Measurements from ENCODE around the gene INPP5K.

INPP5K gene

GRCh38 chr17:1490643-1491442 is 25.6 kb downstream of the INPP5K start (continued):
- TF ChIP-seq INSM2 (tag by site-specific recombination; IDR thresholded peaks at IDR 0.05) (no peak), ZNF530 (tag by site-specific recombination; IDR thresholded peaks at IDR 0.05; ENCODE audit: low read depth) (no peak), ZNF350 (tag by site-specific recombination; IDR thresholded peaks at IDR 0.05) (no peak), HOXA7 (CRISPR knock-in tag; IDR thresholded peaks at IDR 0.05; ENCODE audit: borderline replicate concordance) (no peak), ZNF701 (tag by site-specific recombination; IDR thresholded peaks at IDR 0.05) (no peak), SCRT2 (tag by site-specific recombination; IDR thresholded peaks at IDR 0.05) (peak; percentile 55), ZNF169 (tag by site-specific recombination; IDR thresholded peaks at IDR 0.05) (no peak), ZBTB6 (tag by site-specific recombination; IDR thresholded peaks at IDR 0.05) (no peak), ZFP37 (tag by site-specific recombination; IDR thresholded peaks at IDR 0.05) (no peak), ZNF24 (tag by site-specific recombination; IDR thresholded peaks at IDR 0.05) (peak; percentile 65; the same call in 1 of the 2 replicates), ZNF362 (tag by site-specific recombination; IDR thresholded peaks at IDR 0.05) (no peak), ZNF830 (tag by site-specific recombination; IDR thresholded peaks at IDR 0.05; ENCODE audit: low read depth) (no peak), MEIS1 (CRISPR knock-in tag; IDR thresholded peaks at IDR 0.05; ENCODE audit: borderline replicate concordance) (no peak), ZIC2 (tag by site-specific recombination; IDR thresholded peaks at IDR 0.05) (peak; percentile 76), ZNF433 (tag by site-specific recombination; IDR thresholded peaks at IDR 0.05; ENCODE audit: low read depth) (no peak), ZNF560 (tag by site-specific recombination; IDR thresholded peaks at IDR 0.05; ENCODE audit: borderline replicate concordance) (no peak), ZNF623 (tag by site-specific recombination; IDR thresholded peaks at IDR 0.05) (no peak), ZNF449 (tag by site-specific recombination; IDR thresholded peaks at IDR 0.05) (no peak), GLIS2 (tag by site-specific recombination; IDR thresholded peaks at IDR 0.05) (peak; percentile 87), ZEB2 (tag by site-specific recombination; IDR thresholded peaks at IDR 0.05) (peak; percentile 48), ZNF148 (tag by site-specific recombination; IDR thresholded peaks at IDR 0.05; ENCODE audit: borderline replicate concordance) (no peak), OVOL3 (tag by site-specific recombination; IDR thresholded peaks at IDR 0.05) (no peak), ZNF239 (tag by site-specific recombination; IDR thresholded peaks at IDR 0.05) (peak; percentile 38; the same call in 1 of the 2 replicates), KLF16 (tag by site-specific recombination; IDR thresholded peaks at IDR 0.05) (no peak), ZNF214 (tag by site-specific recombination; IDR thresholded peaks at IDR 0.05; ENCODE audit: borderline replicate concordance) (no peak), ZNF280C (tag by site-specific recombination; IDR thresholded peaks at IDR 0.05) (no peak), BCL6B (tag by site-specific recombination; IDR thresholded peaks at IDR 0.05) (no peak)

All from HEK293 (cell line).